GM21619 (cell line): ENCODE measurements around the gene PTBP3.
"Not testable (repeated sequence)": the region's sequence is repeated elsewhere in the genome, so short reads cannot be mapped to it uniquely, and the experiment has no call there.

ENCODE experiments used
- ATAC-seq: cut with Tn5 transposase; IDR thresholded peaks from one replicate; pipeline ENCODE4 v1.9.1; 2021; ENCODE audit not compliant: unreplicated experiment

Gene PTBP3

GRCh38 chr9:112273876-112274275, 59.5 kb downstream of the PTBP3 start:
- no peak for ATAC-seq

- no peak for ATAC-seq
Measured at GRCh38 chr9:112271466-112272098, 61.8 kb downstream of the PTBP3 start.

GRCh38 chr9:112268413-112268812, 65.0 kb downstream of the PTBP3 start:
- ATAC-seq: no peak

- ATAC-seq: not testable (repeated sequence)
Measured at GRCh38 chr9:112267086-112267485, 66.3 kb downstream of the PTBP3 start.

GRCh38 chr9:112265391-112265790, 68.0 kb downstream of the PTBP3 start:
- no peak for ATAC-seq

GRCh38 chr9:112262577-112262976, 70.8 kb downstream of the PTBP3 start:
- no peak for ATAC-seq

GRCh38 chr9:112261133-112261532, 72.3 kb downstream of the PTBP3 start:
- ATAC-seq: no peak

GRCh38 chr9:112258106-112258505, 75.3 kb downstream of the PTBP3 start:
- no peak for ATAC-seq

- no peak for ATAC-seq
Measured at GRCh38 chr9:112252194-112252593, 81.2 kb downstream of the PTBP3 start.

GRCh38 chr9:112249277-112249676, 84.1 kb downstream of the PTBP3 start:
- ATAC-seq: peak; percentile 86

- no peak for ATAC-seq
Measured at GRCh38 chr9:112248722-112249121, 84.7 kb downstream of the PTBP3 start.

GRCh38 chr9:112247090-112247489, 86.3 kb downstream of the PTBP3 start:
- ATAC-seq: no peak

GRCh38 chr9:112245126-112245525, 88.3 kb downstream of the PTBP3 start:
- no peak for ATAC-seq

- no peak for ATAC-seq
Measured at GRCh38 chr9:112242147-112242804, 91.1 kb downstream of the PTBP3 start.

- no peak for ATAC-seq
Measured at GRCh38 chr9:112241491-112241890, 91.9 kb downstream of the PTBP3 start.

GRCh38 chr9:112239708-112240107, 93.7 kb downstream of the PTBP3 start:
- no peak for ATAC-seq

GRCh38 chr9:112239284-112239683, 94.1 kb downstream of the PTBP3 start:
- no peak for ATAC-seq

GRCh38 chr9:112234779-112235178, 98.6 kb downstream of the PTBP3 start:
- ATAC-seq: no peak

- ATAC-seq: no peak
Measured at GRCh38 chr9:112233769-112234168, 99.7 kb downstream of the PTBP3 start.

- ATAC-seq: no peak
Measured at GRCh38 chr9:112232233-112232632, 101.2 kb downstream of the PTBP3 start.

GRCh38 chr9:112226091-112226490, 107.3 kb downstream of the PTBP3 start:
- ATAC-seq: no peak

GRCh38 chr9:112224401-112225289, 108.8 kb downstream of the PTBP3 start:
- peak; percentile 79 for ATAC-seq
